GM12878 (cell line): Measurements from ENCODE around the gene SRXN1. TPM values are rescaled to one million over a fixed set of nuclear protein-coding genes. Genes with fewer than 3 reads are reported as not detected.

Experiments
- ATAC-seq: fragments of 200-7000 bp; cut with Tn5 transposase; 3 replicates; pipeline ENCODE4 v1.9.1; 2020; ENCODE audit warnings: mild to moderate bottlenecking, moderate library complexity
- BruUV-seq: library from RNA; stranded (reverse); fragments of 400-500 nt; replicated peaks from 2 replicates; lab custom pipeline; 2021; lab: Mats Ljungman, UMichigan
- CTCF ChIA-PET: fragments of 300-600 bp; sonication (Branson Sonifier 250); formaldehyde crosslinking; extraction: SDS; loops from one replicate; lab custom pipeline; 2021; ENCODE audit warnings: inconsistent platforms; lab: Yijun Ruan, JAX
- POLR2A ChIA-PET: fragments of 350-600 bp; formaldehyde crosslinking; extraction: SDS; loops from one replicate; lab custom pipeline; 2021; ENCODE audit warnings: inconsistent platforms; lab: Charles Lee
- RAD21 ChIA-PET: fragments of 300-600 bp; sonication (Branson Sonifier 250); formaldehyde crosslinking; loops from one replicate; lab custom pipeline; 2023; ENCODE audit warnings: antibody characterized with exemption; ENCODE audit not compliant: unreplicated experiment; lab: Charles Lee
- SMC1A ChIA-PET: fragments of 300-600 bp; sonication (Branson Sonifier 250); formaldehyde crosslinking; loops from one replicate; lab custom pipeline; 2023; ENCODE audit not compliant: unreplicated experiment, uncharacterized antibody; lab: Charles Lee
- DNase-seq: peaks from one replicate; pipeline ENCODE4 v3.0.0-alpha.2; 2011; ENCODE audit warnings: low read depth, low spot score
- FAIRE-seq: peaks from 3 replicates; lab custom pipeline; 2011; peaks lifted over from hg19 to GRCh38; lab: Jason Lieb, UNC
- H2AFZ ChIP-seq: 2 replicates; pipeline ENCODE4 v1.6.0; 2011; ENCODE audit warnings: low read depth, low read length, control low read depth; ENCODE audit not compliant: control insufficient read depth
- H3K27ac ChIP-seq: 2 replicates; pipeline ENCODE4 v1.5.1; 2011; ENCODE audit warnings: control low read depth; ENCODE audit not compliant: control insufficient read depth, insufficient read depth
- H3K27me3 ChIP-seq, 2 experiments: replicated peaks in 1 of 2; 2 replicates each; pipeline versions ENCODE4 v1.6.0 to v1.6.1; 2011; ENCODE audit warnings: low read length in 1 of 2; ENCODE audit not compliant: control insufficient read depth in 2 of 2, insufficient read depth in 2 of 2
- H3K36me3 ChIP-seq, 2 experiments: 2 replicates each; pipeline ENCODE4 v1.5.1; 2011; ENCODE audit warnings: low read length in 1 of 2; ENCODE audit not compliant: control insufficient read depth in 2 of 2, insufficient read depth in 2 of 2
- H3K4me1 ChIP-seq: 2 replicates; pipeline ENCODE4 v1.6.1; 2011; ENCODE audit warnings: mild to moderate bottlenecking, low read length, moderate library complexity, mixed read lengths; ENCODE audit not compliant: control insufficient read depth, insufficient read depth
- H3K4me2 ChIP-seq: 2 replicates; pipeline ENCODE4 v1.6.0; 2011; ENCODE audit warnings: control low read depth; ENCODE audit not compliant: control insufficient read depth, insufficient read depth
- H3K4me3 ChIP-seq: fragments of 200-600 bp; sonication (generic); 2 replicates; pipeline ENCODE4 v1.5.1; 2016
- H3K79me2 ChIP-seq: 2 replicates; pipeline ENCODE4 v1.6.0; 2011; ENCODE audit warnings: low read length; ENCODE audit not compliant: control insufficient read depth, insufficient read depth
- H3K9ac ChIP-seq: 2 replicates; pipeline ENCODE4 v1.8.0; 2011; ENCODE audit warnings: low read length, control low read depth, mixed read lengths; ENCODE audit not compliant: control insufficient read depth, insufficient read depth
- H3K9me3 ChIP-seq: replicated peaks from 3 replicates; pipeline ENCODE4 v1.5.1; 2011; ENCODE audit warnings: mild to moderate bottlenecking, low read length; ENCODE audit not compliant: control insufficient read depth, insufficient read depth
- H4K20me1 ChIP-seq: 2 replicates; pipeline ENCODE4 v1.6.0; 2011; ENCODE audit not compliant: control insufficient read depth, insufficient read depth
- CBX5 ChIP-seq: sonication (generic); IDR thresholded peaks from 2 replicates; pipeline ENCODE4 v1.6.1; 2016; ENCODE audit warnings: low read depth, moderate library complexity, mild to moderate bottlenecking, inconsistent platforms
- E4F1 ChIP-seq: fragments of 450-650 bp; IDR thresholded peaks from 2 replicates; pipeline ENCODE4 v1.6.1; 2018; ENCODE audit warnings: borderline replicate concordance, mild to moderate bottlenecking; ENCODE audit not compliant: partially characterized antibody
- IKZF2 ChIP-seq, 2 experiments: fragments of 450-650 bp; IDR thresholded peaks; 2 replicates each; pipeline ENCODE4 v1.6.1; 2017; ENCODE audit warnings: mild to moderate bottlenecking in 2 of 2, moderate library complexity in 2 of 2
- LARP7 ChIP-seq: fragments of 450-650 bp; IDR thresholded peaks from 2 replicates; pipeline ENCODE4 v1.6.1; 2017; ENCODE audit warnings: mild to moderate bottlenecking
- MEF2B ChIP-seq: fragments of 450-650 bp; IDR thresholded peaks from 2 replicates; pipeline ENCODE4 v1.6.1; 2018; ENCODE audit warnings: mild to moderate bottlenecking, moderate library complexity; ENCODE audit not compliant: partially characterized antibody, poor library complexity, severe bottlenecking
- PML ChIP-seq: IDR thresholded peaks from 2 replicates; pipeline ENCODE4 v1.6.1; 2012; ENCODE audit warnings: low read length, inconsistent platforms
- POU2F2 ChIP-seq: IDR thresholded peaks from 3 replicates; pipeline ENCODE4 v1.6.1; 2011; ENCODE audit warnings: low read depth, mild to moderate bottlenecking, low read length, borderline replicate concordance
- SREBF1 ChIP-seq: IDR thresholded peaks from 2 replicates; pipeline ENCODE4 v1.6.1; 2012; ENCODE audit warnings: mild to moderate bottlenecking, low read length
- SUZ12 ChIP-seq: fragments of 200-600 bp; sonication (generic); IDR thresholded peaks from one replicate; pipeline ENCODE4 v1.6.1; 2018; ENCODE audit warnings: antibody characterized with exemption, mild to moderate bottlenecking; ENCODE audit not compliant: unreplicated experiment
- TCF3 ChIP-seq: IDR thresholded peaks from 2 replicates; pipeline ENCODE4 v1.6.1; 2012; ENCODE audit warnings: low read depth, mild to moderate bottlenecking, low read length, borderline replicate concordance; ENCODE audit not compliant: insufficient read depth
- ZNF622 ChIP-seq: fragments of 450-650 bp; IDR thresholded peaks from 2 replicates; pipeline ENCODE4 v1.6.1; 2017; ENCODE audit warnings: mild to moderate bottlenecking, inconsistent platforms
- WGBS: methylation state at CpG from one replicate; pipeline ENCODE4 v1.1.6; 2016; ENCODE audit warnings: low lambda C conversion rate; ENCODE audit not compliant: insufficient replicate concordance, insufficient coverage; ENCODE audit errors: missing lambda C conversion rate; 5-methylcytosine and 5-hydroxymethylcytosine counted together
- in situ Hi-C: fragments of 300-500 bp; cut with MboI; formaldehyde crosslinking; loops from 9 replicates; pipeline ENCODE4 v1.14.3; 2018; ENCODE audit warnings: mixed read lengths
- intact Hi-C: fragments of 100-400 bp; cut with micrococcal nuclease; formaldehyde crosslinking; loops from one replicate; pipeline ENCODE4 v1.14.2; 2022; ENCODE audit not compliant: unreplicated experiment
- polyA plus RNA-seq, 11 experiments: library from polyadenylated mRNA; depleted of rRNA in 4 of 11; unstranded in 6 of 11; stranded (reverse) in 5 of 11; fragments of >200 nt; fragmentation: Nextera tagmentation in 4 of 11; fragmentation: Illumina TruSeq in 1 of 11; extraction: Ambion mirVana in 4 of 11; extraction: Trizol in 1 of 11; gene quantifications; 1 replicate in 1 of 11; 2 replicates in 10 of 11; pipeline versions ENCODE4 v1.2.1 to v1.2.3, GENCODE V29; 2011 to 2016; ENCODE audit warnings: inconsistent platforms in 2 of 11, missing spikeins in 2 of 11, low read depth in 1 of 11
- total RNA-seq, 4 experiments: library from RNA; depleted of rRNA in 3 of 4; stranded (reverse); fragments of >200 nt in 3 of 4; fragmentation: Illumina TruSeq in 1 of 4; extraction: Trizol in 1 of 4; gene quantifications; 2 replicates each; pipeline versions ENCODE4 v1.2.1 to v1.2.3, GENCODE V29; 2013 to 2021
- TF ChIP-seq, protein P1 (sequence below): fragments of 450-650 bp; formaldehyde crosslinking; IDR thresholded peaks from 2 replicates; pipeline ENCODE4 v1.4.0; 2020; ENCODE audit warnings: mild to moderate bottlenecking, moderate library complexity

The SRXN1 gene
- total and polyA plus RNA-seq, 10 of the 15 experiments (the other 5 are each of a cell fraction or from before 2014, with no cell fraction given) = 4.1 to 20.5 (median 15.6) TPM

- Histone ChIP-seq H3K36me3 (no peaks in the 10 kb centered on the region), H3K9ac (no peak overlapping the region), H3K4me3 (no peak overlapping the region), H3K4me2 (no peak overlapping the region), H2AFZ (no peak overlapping the region), H4K20me1 (no peaks in the 10 kb centered on the region), H3K79me2 (no peaks in the 10 kb centered on the region), H3K27me3 (peaks cover 14 to 26% of the 10 kb centered on the region in 2 experiments), H3K27ac (no peak overlapping the region), H3K9me3 (no peaks in the 10 kb centered on the region), H3K4me1 (no peaks in the 10 kb centered on the region; the same call in 1 of the 2 replicates)
- ATAC-seq (no peak), DNase-seq (no peak), FAIRE-seq (no peak)
- intact Hi-C loops (no loop called here), in situ Hi-C loops (no loop called here)
- ChIA-PET CTCF (no interaction called here), RAD21 (no interaction called here), SMC1A (no interaction called here), POLR2A (no interaction called here)
- TF ChIP-seq SUZ12 = peak; percentile 61
- TF ChIP-seq MEF2B = no peak
- no TSS peak for BruUV-seq
- WGBS = 8% methylated on average over 45 of the region's 54 CpGs
Measured at GRCh38 chr20:609371-609964, 43.5 kb downstream of the SRXN1 start.

DNA sequence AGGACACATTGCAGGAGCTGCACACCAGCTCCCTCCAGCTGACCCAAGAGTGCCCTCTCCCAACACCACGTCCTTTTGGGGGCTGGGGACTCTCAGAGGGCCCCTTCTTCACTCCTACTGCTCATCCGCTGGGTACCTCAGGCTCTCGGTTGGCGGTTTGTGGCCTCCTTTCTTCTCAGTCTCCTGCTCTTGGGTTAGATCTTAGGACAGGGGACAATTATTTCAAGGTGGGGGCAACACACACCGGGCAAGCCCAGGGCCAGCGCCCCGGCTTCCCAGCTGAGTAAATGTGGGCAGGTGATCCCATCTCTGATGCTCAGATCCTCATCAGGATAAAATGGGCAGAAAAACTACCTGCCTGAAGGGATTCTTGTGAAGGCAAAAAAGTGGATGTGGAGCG, 44.0 kb downstream of the SRXN1 start:
- Histone ChIP-seq H3K4me2 (no peak overlapping the region), H4K20me1 (no peaks in the 10 kb centered on the region), H3K27ac (no peak overlapping the region), H3K4me1 (no peaks in the 10 kb centered on the region; the same call in 1 of the 2 replicates), H3K4me3 (no peak overlapping the region), H3K79me2 (no peaks in the 10 kb centered on the region), H3K36me3 (no peaks in the 10 kb centered on the region), H3K9me3 (no peaks in the 10 kb centered on the region), H3K27me3 (peaks cover 14 to 26% of the 10 kb centered on the region in 2 experiments), H3K9ac (no peak overlapping the region), H2AFZ (no peak overlapping the region)
- intact Hi-C loops = no loop called here
- ChIA-PET SMC1A (no interaction called here), CTCF (interaction anchor here (1.2 kb wide), 1 partner anchor 9 kb away, joined by 3 read pairs; no protein-coding TSS in a partner anchor), POLR2A (no interaction called here), RAD21 (no interaction called here)
- no peak for ATAC-seq
- FAIRE-seq = no peak
- no TSS peak for BruUV-seq
- WGBS = 48% methylated on average over 8 of the region's 8 CpGs
- in situ Hi-C loops = no loop called here
- no peak for DNase-seq
- TF ChIP-seq E4F1 (no peak), LARP7 (no peak), PML (no peak), ZNF622 (no peak), POU2F2 (no peak), SREBF1 (no peak), TCF3 (no peak), CBX5 (no peak), IKZF2 (IDR thresholded peaks at IDR 0.05) (no peak)
- TF ChIP-seq, protein P1, sequence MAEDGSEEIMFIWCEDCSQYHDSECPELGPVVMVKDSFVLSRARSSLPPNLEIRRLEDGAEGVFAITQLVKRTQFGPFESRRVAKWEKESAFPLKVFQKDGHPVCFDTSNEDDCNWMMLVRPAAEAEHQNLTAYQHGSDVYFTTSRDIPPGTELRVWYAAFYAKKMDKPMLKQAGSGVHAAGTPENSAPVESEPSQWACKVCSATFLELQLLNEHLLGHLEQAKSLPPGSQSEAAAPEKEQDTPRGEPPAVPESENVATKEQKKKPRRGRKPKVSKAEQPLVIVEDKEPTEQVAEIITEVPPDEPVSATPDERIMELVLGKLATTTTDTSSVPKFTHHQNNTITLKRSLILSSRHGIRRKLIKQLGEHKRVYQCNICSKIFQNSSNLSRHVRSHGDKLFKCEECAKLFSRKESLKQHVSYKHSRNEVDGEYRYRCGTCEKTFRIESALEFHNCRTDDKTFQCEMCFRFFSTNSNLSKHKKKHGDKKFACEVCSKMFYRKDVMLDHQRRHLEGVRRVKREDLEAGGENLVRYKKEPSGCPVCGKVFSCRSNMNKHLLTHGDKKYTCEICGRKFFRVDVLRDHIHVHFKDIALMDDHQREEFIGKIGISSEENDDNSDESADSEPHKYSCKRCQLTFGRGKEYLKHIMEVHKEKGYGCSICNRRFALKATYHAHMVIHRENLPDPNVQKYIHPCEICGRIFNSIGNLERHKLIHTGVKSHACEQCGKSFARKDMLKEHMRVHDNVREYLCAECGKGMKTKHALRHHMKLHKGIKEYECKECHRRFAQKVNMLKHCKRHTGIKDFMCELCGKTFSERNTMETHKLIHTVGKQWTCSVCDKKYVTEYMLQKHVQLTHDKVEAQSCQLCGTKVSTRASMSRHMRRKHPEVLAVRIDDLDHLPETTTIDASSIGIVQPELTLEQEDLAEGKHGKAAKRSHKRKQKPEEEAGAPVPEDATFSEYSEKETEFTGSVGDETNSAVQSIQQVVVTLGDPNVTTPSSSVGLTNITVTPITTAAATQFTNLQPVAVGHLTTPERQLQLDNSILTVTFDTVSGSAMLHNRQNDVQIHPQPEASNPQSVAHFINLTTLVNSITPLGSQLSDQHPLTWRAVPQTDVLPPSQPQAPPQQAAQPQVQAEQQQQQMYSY (CRISPR knock-in tag) = no peak
